Lower leg skin (tissue), 4 donors: ENCODE measurements around the gene ERG. TPM values are rescaled to one million over a fixed set of nuclear protein-coding genes. Genes with fewer than 3 reads are reported as not detected.

Experiments
- DNase-seq, 2 donors: peaks; one replicate each; pipeline ENCODE4 v3.0.0-alpha.2; 2019; ENCODE audit warnings: low spot score in 2 of 2
- H3K4me3 ChIP-seq: fragments of 200-600 bp; sonication (generic); 2 replicates; pipeline ENCODE4 v1.5.1; 2017; ENCODE audit warnings: mild to moderate bottlenecking, low read depth; ENCODE audit not compliant: poor library complexity, severe bottlenecking
- POLR2A ChIP-seq, 2 donors: fragments of 450-650 bp; IDR thresholded peaks; one replicate each; pipeline ENCODE4 v1.6.1; 2016 to 2017; ENCODE audit warnings: antibody characterized with exemption in 2 of 2, mild to moderate bottlenecking in 1 of 2, moderate library complexity in 1 of 2
- WGBS, 2 donors: methylation state at CpG; one replicate each; pipeline ENCODE4 v1.1.5; 2018; 5-methylcytosine and 5-hydroxymethylcytosine counted together
- intact Hi-C: fragments of 100-400 bp; cut with DNase I; formaldehyde crosslinking; loops from one replicate; pipeline ENCODE4 v1.15.0; 2023; ENCODE audit warnings: low total_unique reads
- total RNA-seq, 4 donors: library from RNA; depleted of rRNA; stranded (reverse); fragments of >200 nt; gene quantifications; one replicate each; pipeline ENCODE4 v1.1.0, GENCODE V29; 2016
- TF ChIP-seq, protein P1 (sequence below), 3 donors: fragments of 450-650 bp; IDR thresholded peaks; one replicate each; pipeline ENCODE4 v1.5.1; 2016; ENCODE audit warnings: antibody characterized with exemption in 3 of 3, mild to moderate bottlenecking in 3 of 3, moderate library complexity in 2 of 3

ERG gene
- total RNA-seq, 4 donors from 2014 or later, result 3.5 to 12.5 (median 6.6) TPM

GRCh38 chr21:38341546-38342012 lies 156.7 kb downstream of the ERG start:
- peak in 1 of 2 donors; percentile 37 for DNase-seq
- intact Hi-C loops, result no loop called here
- 78 to 79% methylated on average over 5 of the region's 5 CpGs for WGBS, 2 donors
- TF ChIP-seq, protein P1, sequence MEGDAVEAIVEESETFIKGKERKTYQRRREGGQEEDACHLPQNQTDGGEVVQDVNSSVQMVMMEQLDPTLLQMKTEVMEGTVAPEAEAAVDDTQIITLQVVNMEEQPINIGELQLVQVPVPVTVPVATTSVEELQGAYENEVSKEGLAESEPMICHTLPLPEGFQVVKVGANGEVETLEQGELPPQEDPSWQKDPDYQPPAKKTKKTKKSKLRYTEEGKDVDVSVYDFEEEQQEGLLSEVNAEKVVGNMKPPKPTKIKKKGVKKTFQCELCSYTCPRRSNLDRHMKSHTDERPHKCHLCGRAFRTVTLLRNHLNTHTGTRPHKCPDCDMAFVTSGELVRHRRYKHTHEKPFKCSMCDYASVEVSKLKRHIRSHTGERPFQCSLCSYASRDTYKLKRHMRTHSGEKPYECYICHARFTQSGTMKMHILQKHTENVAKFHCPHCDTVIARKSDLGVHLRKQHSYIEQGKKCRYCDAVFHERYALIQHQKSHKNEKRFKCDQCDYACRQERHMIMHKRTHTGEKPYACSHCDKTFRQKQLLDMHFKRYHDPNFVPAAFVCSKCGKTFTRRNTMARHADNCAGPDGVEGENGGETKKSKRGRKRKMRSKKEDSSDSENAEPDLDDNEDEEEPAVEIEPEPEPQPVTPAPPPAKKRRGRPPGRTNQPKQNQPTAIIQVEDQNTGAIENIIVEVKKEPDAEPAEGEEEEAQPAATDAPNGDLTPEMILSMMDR (IDR thresholded peaks at IDR 0.05), result no peak
- no peak for TF ChIP-seq POLR2A (IDR thresholded peaks at IDR 0.05)
- H3K4me3 ChIP-seq, result no peak overlapping the region

DNA sequence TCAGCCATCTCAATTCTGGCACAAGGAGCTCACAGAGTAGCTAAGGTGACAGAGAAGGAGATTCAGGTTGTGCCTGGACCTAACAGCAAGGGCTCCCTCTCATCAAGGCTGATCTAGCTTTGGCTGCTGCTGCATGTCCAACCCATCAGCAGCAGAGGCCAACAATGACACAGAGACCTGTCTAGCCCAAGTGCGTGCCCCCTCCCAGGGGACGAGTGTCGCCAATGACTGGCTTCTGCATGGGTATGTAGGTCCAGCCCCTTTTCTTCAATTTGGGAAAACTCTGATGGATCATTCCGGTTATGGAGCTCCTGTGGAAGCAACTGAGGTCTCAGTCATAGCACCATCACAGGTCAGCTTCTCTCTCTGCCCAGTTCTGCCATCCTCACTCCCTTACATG lies 158.1 kb downstream of the ERG start:
- intact Hi-C loops, result no loop called here
- WGBS, 2 donors, result 90 to 95% methylated on average over 4 of the region's 4 CpGs
- H3K4me3 ChIP-seq, result no peak overlapping the region
- peak in 1 of 2 donors; percentile 76 for DNase-seq
- TF ChIP-seq, protein P1 (IDR thresholded peaks at IDR 0.05), result no peak
- no peak for TF ChIP-seq POLR2A (IDR thresholded peaks at IDR 0.05)

DNA sequence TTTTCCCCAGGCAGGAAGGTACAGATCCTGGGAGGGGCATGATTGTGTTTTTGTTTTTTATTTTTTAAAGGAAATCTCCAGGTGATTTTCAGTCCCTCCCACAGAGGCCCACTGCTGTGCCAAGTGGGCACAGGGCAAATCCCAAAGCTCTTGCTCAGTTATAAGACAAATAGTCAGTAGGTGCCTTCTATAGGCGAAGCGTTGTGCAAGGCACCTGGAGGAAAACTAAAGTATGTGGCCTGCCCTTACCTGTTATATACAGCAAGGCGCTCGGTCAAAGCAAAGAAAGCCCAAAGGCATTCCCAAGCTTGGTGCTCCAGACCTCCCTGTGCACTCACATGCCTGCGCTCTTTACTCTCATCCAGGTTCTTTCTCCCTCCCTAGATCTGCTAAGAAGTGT lies 160.5 kb downstream of the ERG start:
- 64 to 65% methylated on average over 5 of the region's 5 CpGs for WGBS, 2 donors
- peak in 1 of 2 donors; percentile 64 for DNase-seq

GRCh38 chr21:38334866-38335265 lies 163.4 kb downstream of the ERG start:
- peak in 1 of 2 donors; percentile 46 for DNase-seq
- TF ChIP-seq POLR2A (IDR thresholded peaks at IDR 0.05), result no peak
- TF ChIP-seq, protein P1 (IDR thresholded peaks at IDR 0.05), result no peak
- 71 to 86% methylated on average over 8 of the region's 8 CpGs for WGBS, 2 donors
- H3K4me3 ChIP-seq, result no peak overlapping the region
- intact Hi-C loops, result no loop called here

More for the DNA sequence above, 160.5 kb downstream of the ERG start:
- no peak for TF ChIP-seq POLR2A (IDR thresholded peaks at IDR 0.05)
- TF ChIP-seq, protein P1 (IDR thresholded peaks at IDR 0.05), result no peak
- H3K4me3 ChIP-seq, result no peak overlapping the region
- intact Hi-C loops, result no loop called here

DNA sequence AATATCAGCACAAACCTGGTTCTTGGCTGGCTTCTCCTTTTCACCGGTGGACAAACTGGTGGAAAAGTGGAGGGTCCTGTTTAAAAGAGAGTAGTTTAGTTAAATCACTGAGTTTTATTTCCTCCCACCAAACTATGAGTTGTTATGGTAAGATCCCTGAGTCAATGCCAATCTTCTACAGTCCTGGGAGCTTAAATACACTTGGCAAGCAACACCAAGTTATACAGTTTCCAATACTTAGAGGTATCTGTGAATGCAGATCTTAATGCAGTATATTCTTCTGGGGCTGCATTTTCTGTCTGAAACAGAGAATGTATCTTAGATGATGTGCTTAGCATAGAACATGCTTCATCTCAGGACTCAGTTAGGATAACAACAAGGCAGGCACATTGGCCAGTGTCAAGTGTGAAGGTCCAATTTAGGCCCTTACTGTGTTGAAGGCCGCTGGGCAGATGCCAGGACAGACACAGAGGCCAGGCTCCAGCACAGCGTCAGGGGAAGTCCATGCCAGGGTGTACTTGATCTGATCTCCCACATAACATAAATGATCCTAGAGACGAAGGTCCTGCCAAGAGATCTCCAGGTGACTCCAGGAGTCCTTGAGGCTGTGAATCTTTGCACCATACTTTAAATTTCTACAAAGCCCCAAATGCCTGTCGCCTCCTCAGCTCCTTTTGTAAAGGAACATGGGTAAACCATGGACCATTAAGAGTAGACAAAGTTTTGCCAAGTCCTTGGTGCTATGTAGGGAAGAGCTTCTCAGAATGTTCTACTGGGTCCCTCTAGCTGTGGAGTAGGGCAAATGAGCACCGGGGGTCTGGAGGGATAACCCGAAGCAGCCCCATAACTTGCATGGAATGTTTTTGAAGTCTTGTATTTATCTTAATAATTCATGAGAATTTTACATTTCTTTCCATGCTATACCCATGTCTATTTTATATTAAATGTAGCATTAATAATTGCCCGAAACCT lies 164.7 kb downstream of the ERG start:
- 78 to 83% methylated on average over 8 of the region's 8 CpGs for WGBS, 2 donors

More for the DNA sequence above, 164.7 kb downstream of the ERG start:
- intact Hi-C loops, result no loop called here
- no peak overlapping the region for H3K4me3 ChIP-seq
- peak in 1 of 2 donors; percentile 52 for DNase-seq
- TF ChIP-seq POLR2A (IDR thresholded peaks at IDR 0.05), result no peak
- TF ChIP-seq, protein P1 (IDR thresholded peaks at IDR 0.05), result no peak
